HG03159 (cell line): ENCODE measurements around the gene MAIP1.
A peak's percentile ranks its signal among the peaks of the same experiment; 100 is the strongest.

ENCODE experiments used
- ATAC-seq: cut with Tn5 transposase; IDR thresholded peaks from one replicate; pipeline ENCODE4 v1.9.1; 2021; ENCODE audit warnings: mild to moderate bottlenecking, moderate library complexity; ENCODE audit not compliant: unreplicated experiment

Gene MAIP1

GRCh38 chr2:199946196-199946595 is 9.2 kb upstream of the MAIP1 start:
- ATAC-seq = no peak

- no peak for ATAC-seq
These were observed 8.5 kb upstream of the MAIP1 start for GRCh38 chr2:199946836-199947235.

- no peak for ATAC-seq
These were observed 5.0 kb upstream of the MAIP1 start for GRCh38 chr2:199950396-199950795.

GRCh38 chr2:199951023-199951422 is 4.4 kb upstream of the MAIP1 start:
- no peak for ATAC-seq

GRCh38 chr2:199955007-199955338 is 409 bp upstream of the MAIP1 start:
- ATAC-seq = peak; percentile 41

GRCh38 chr2:199956062-199956380 is 639 bp downstream of the MAIP1 start:
- peak; percentile 2 for ATAC-seq

- ATAC-seq = no peak
These were observed 2.6 kb downstream of the MAIP1 start for GRCh38 chr2:199958014-199958413.

GRCh38 chr2:199962203-199962602 is 6.8 kb downstream of the MAIP1 start:
- no peak for ATAC-seq

- ATAC-seq = no peak
These were observed 11.0 kb downstream of the MAIP1 start for GRCh38 chr2:199966405-199966804.

- ATAC-seq = no peak
These were observed 11.6 kb downstream of the MAIP1 start for GRCh38 chr2:199966976-199967375.

- ATAC-seq = no peak
These were observed 12.7 kb downstream of the MAIP1 start for GRCh38 chr2:199968126-199968525.

GRCh38 chr2:199972088-199972626 is 16.8 kb downstream of the MAIP1 start:
- no peak for ATAC-seq

GRCh38 chr2:199973703-199974102 is 18.3 kb downstream of the MAIP1 start:
- no peak for ATAC-seq

- no peak for ATAC-seq
These were observed 20.0 kb downstream of the MAIP1 start for GRCh38 chr2:199975273-199975895.

GRCh38 chr2:199977984-199978415 is 22.6 kb downstream of the MAIP1 start:
- ATAC-seq = peak; percentile 78

GRCh38 chr2:199979398-199979797 is 24.0 kb downstream of the MAIP1 start:
- ATAC-seq = no peak

GRCh38 chr2:199979832-199980628 is 24.6 kb downstream of the MAIP1 start:
- ATAC-seq = peak; percentile 37

- ATAC-seq = no peak
These were observed 26.9 kb downstream of the MAIP1 start for GRCh38 chr2:199982126-199982843.

GRCh38 chr2:199983534-199983933 is 28.2 kb downstream of the MAIP1 start:
- no peak for ATAC-seq

GRCh38 chr2:199984159-199984558 is 28.8 kb downstream of the MAIP1 start:
- no peak for ATAC-seq

GRCh38 chr2:199984755-199985154 is 29.4 kb downstream of the MAIP1 start:
- no peak for ATAC-seq
